Left ventricle myocardium inferior (tissue), 1 donor: ENCODE data around the gene YJEFN3. TPM values are rescaled to one million over a fixed set of nuclear protein-coding genes. Genes with fewer than 3 reads are reported as not detected.

Experiments
- DNase-seq: peaks from one replicate; pipeline ENCODE4 v3.0.0-alpha.2; 2020
- H3K27ac ChIP-seq: fragments of 200-600 bp; replicated peaks from 2 replicates; pipeline ENCODE4 v1.8.0; 2021
- H3K27me3 ChIP-seq: fragments of 200-600 bp; 2 replicates; pipeline ENCODE4 v1.8.0; 2021; ENCODE audit warnings: low read depth
- H3K36me3 ChIP-seq: fragments of 200-600 bp; 2 replicates; pipeline ENCODE4 v1.8.0; 2021
- H3K4me1 ChIP-seq: fragments of 200-600 bp; 2 replicates; pipeline ENCODE4 v1.8.0; 2021
- H3K4me3 ChIP-seq: fragments of 200-600 bp; 2 replicates; pipeline ENCODE4 v1.8.0; 2021; ENCODE audit warnings: mild to moderate bottlenecking, moderate library complexity
- H3K9me3 ChIP-seq: fragments of 200-600 bp; replicated peaks from 2 replicates; pipeline ENCODE4 v1.8.0; 2021
- intact Hi-C: fragments of 100-400 bp; cut with micrococcal nuclease; formaldehyde crosslinking; loops from one replicate; pipeline ENCODE4 v1.11.0; 2022
- long read RNA-seq: library from polyadenylated mRNA; unstranded; transcript quantifications from one replicate; pipeline ENCODE4 v2.0.0, GENCODE V29; 2021
- total RNA-seq: library from RNA; stranded (reverse); fragmentation: NEBNext Ultra II Directional; extraction: Animal tissue kit (Norgen Biotek cat#: 25700); gene quantifications from one replicate; pipeline ENCODE4 v1.2.1, GENCODE V29; 2021
- TF ChIP-seq, protein P1 (sequence below): fragments of 200-600 bp; IDR thresholded peaks from 2 replicates; pipeline ENCODE4 v1.8.0; 2021; ENCODE audit warnings: antibody characterized with exemption, mild to moderate bottlenecking, borderline replicate concordance
- donor health status: DM: no; HTN: yes; CAD: no; lungs with severe emphysema.

Gene YJEFN3
- total RNA-seq, result 7.8 TPM
- long read RNA-seq, partial matches to known transcripts, result 0 of 16 reads
- long read RNA-seq, other reads (novel, unspliced or antisense), result 15 of 16 reads

DNA sequence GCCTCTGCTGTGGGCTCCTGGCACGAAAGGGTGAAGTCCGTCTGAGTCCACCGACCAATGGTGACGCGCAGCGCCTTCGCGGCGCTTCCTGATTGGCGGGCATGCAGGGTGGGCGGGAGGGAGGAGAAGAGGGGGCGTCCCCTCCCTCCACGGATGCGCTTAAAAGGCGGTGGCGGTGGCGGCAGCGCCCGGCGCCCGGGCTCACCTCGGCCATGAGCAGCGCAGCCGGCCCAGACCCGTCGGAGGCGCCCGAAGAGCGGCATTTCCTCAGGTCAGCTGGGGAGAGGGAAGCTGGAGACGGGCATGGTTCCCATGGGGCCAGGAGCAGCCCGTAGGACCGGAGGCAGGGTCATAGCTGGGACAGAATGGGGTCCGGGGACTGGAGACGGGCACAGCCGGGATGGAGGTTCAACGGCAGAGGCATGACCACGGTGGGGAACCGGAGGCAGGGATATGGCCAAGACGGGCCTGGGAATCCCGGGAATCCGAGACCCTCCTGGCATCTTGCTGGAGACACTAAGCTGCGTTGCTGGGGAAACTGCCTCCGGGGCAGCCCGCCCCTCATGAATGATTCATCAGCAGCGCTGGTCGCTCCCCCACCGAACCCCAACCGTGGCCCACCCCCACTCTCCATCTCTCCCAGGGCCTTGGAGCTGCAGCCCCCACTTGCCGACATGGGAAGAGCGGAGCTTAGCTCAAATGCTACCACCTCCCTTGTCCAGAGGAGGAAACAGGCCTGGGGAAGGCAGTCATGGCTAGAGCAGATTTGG lies at the start of gene YJEFN3:
YJEFN3 (plus strand) TSS at position 191 of the 770 bp plus-strand sequence; CDS start at position 213, 22 bp downstream.
- no peaks in the 10 kb centered on the region for H3K27me3 ChIP-seq
- no peaks in the 10 kb centered on the region for H3K9me3 ChIP-seq
- TF ChIP-seq, protein P1, sequence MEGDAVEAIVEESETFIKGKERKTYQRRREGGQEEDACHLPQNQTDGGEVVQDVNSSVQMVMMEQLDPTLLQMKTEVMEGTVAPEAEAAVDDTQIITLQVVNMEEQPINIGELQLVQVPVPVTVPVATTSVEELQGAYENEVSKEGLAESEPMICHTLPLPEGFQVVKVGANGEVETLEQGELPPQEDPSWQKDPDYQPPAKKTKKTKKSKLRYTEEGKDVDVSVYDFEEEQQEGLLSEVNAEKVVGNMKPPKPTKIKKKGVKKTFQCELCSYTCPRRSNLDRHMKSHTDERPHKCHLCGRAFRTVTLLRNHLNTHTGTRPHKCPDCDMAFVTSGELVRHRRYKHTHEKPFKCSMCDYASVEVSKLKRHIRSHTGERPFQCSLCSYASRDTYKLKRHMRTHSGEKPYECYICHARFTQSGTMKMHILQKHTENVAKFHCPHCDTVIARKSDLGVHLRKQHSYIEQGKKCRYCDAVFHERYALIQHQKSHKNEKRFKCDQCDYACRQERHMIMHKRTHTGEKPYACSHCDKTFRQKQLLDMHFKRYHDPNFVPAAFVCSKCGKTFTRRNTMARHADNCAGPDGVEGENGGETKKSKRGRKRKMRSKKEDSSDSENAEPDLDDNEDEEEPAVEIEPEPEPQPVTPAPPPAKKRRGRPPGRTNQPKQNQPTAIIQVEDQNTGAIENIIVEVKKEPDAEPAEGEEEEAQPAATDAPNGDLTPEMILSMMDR, result no peak
- H3K36me3 ChIP-seq, result peaks cover 32% of the 10 kb centered on the region
- H3K4me1 ChIP-seq, result peaks cover 54% of the 10 kb centered on the region
- intact Hi-C loops, result no loop called here
- peak within 1 kb of the TSS; percentile 40 for H3K4me3 ChIP-seq
- no peak for DNase-seq
- no peak within 1 kb of the TSS for H3K27ac ChIP-seq

DNA sequence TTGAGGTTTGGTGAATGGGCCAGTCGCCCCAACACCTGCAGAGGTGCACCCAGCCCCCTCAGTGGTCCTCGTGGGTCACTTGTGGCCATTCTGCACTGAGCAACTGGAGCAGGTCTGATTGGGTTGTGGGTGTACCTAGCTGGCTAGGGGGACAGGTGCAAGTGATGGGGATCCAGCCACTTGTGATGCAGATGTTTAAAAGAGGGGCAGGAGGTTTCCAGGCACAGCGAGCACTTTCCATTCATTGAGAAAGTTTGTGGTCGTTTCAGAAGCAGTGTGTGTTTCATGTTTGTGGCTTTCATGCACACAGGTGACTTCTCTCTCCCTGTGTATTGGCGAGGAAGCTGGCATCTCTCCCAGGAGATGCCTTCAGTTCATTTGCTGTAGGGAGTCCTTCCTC lies 48.0 kb upstream of the YJEFN3 start:
- H3K9me3 ChIP-seq, result no peaks in the 10 kb centered on the region
- H3K4me3 ChIP-seq, result no peak overlapping the region
- peaks cover 41% of the 10 kb centered on the region for H3K4me1 ChIP-seq
- intact Hi-C loops, result no loop called here
- no peak for DNase-seq
- no peaks in the 10 kb centered on the region for H3K27me3 ChIP-seq
- H3K27ac ChIP-seq, result no peak overlapping the region
- TF ChIP-seq, protein P1, result no peak
- no peaks in the 10 kb centered on the region for H3K36me3 ChIP-seq

GRCh38 chr19:19482809-19483596 lies 45.7 kb upstream of the YJEFN3 start:
- Histone ChIP-seq H3K27me3 (no peaks in the 10 kb centered on the region), H3K4me1 (peaks cover 44% of the 10 kb centered on the region), H3K4me3 (no peak overlapping the region), H3K9me3 (no peaks in the 10 kb centered on the region), H3K27ac (no peak overlapping the region), H3K36me3 (no peaks in the 10 kb centered on the region)
- DNase-seq, result no peak
- intact Hi-C loops, result no loop called here
- TF ChIP-seq, protein P1, result no peak

- intact Hi-C loops, result no loop called here
These were observed 43.3 kb upstream of the YJEFN3 start for GRCh38 chr19:19485161-19485997.

DNA sequence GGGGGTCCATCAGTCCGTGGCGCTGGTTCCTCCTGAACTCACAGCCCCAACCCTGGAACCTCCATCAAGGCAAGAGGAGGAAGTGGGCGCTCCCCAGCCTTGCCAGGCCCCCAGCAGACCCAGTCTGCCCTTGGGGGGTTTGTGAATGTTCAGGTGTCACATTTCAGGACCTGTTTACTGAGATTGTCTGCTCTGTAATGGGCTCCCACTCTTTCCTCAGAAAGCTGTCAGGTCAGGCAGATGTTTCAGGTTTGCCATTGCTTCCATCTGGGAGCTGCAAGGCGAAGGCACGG lies 42.8 kb upstream of the YJEFN3 start:
- no peaks in the 10 kb centered on the region for H3K27me3 ChIP-seq
- H3K4me1 ChIP-seq, result peaks cover 72% of the 10 kb centered on the region
- no peak overlapping the region for H3K4me3 ChIP-seq
- TF ChIP-seq, protein P1, result no peak
- peak overlapping the region; percentile 51 for H3K27ac ChIP-seq
- no peaks in the 10 kb centered on the region for H3K9me3 ChIP-seq
- intact Hi-C loops, result no loop called here
- no peak for DNase-seq
- H3K36me3 ChIP-seq, result no peaks in the 10 kb centered on the region

More at GRCh38 chr19:19485161-19485997, 43.3 kb upstream of the YJEFN3 start:
- H3K4me3 ChIP-seq, result no peak overlapping the region
- DNase-seq, result peak; percentile 45
- H3K9me3 ChIP-seq, result no peaks in the 10 kb centered on the region
- TF ChIP-seq, protein P1, result no peak
- H3K36me3 ChIP-seq, result no peaks in the 10 kb centered on the region
- peaks cover 68% of the 10 kb centered on the region for H3K4me1 ChIP-seq
- H3K27me3 ChIP-seq, result no peaks in the 10 kb centered on the region
- H3K27ac ChIP-seq, result peak overlapping the region; percentile 51
